NT2/D1 (cell line): ENCODE results near the gene HPS3.

Experiments used
- YY1 ChIP-seq: IDR thresholded peaks from 2 replicates; pipeline ENCODE4 v1.6.1; 2011; ENCODE audit not compliant: insufficient read length, insufficient read depth
- ZNF274 ChIP-seq: IDR thresholded peaks from 2 replicates; pipeline ENCODE4 v1.6.1; 2011; ENCODE audit warnings: mild to moderate bottlenecking, low read depth, low read length

DNA sequence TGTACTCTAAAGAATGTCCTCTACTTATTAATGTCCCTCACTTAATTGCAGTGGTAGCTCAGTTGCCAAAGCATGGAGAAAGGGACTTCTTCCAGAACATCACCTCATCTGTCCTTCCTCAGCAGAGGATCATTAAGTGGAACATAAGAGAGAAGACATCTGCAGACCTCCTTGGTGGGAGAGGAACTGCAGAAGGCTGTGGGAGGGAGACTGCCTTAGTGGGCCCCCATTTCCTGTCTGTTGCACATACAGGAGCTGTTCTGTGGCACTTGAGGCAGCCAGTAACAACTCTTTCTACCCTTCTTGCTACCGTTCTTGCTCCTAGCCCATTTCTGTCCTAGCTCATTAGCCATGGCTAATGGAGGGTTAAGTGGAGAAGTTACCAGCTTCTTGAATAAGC is 33.6 kb downstream of the HPS3 start:
- no peak for TF ChIP-seq YY1
- TF ChIP-seq ZNF274, result no peak
